GM18858 (cell line): ENCODE data around the gene LARP4B.

ENCODE experiments used
- ATAC-seq: cut with Tn5 transposase; IDR thresholded peaks from one replicate; pipeline ENCODE4 v1.9.1; 2021; ENCODE audit not compliant: unreplicated experiment

Gene LARP4B

DNA sequence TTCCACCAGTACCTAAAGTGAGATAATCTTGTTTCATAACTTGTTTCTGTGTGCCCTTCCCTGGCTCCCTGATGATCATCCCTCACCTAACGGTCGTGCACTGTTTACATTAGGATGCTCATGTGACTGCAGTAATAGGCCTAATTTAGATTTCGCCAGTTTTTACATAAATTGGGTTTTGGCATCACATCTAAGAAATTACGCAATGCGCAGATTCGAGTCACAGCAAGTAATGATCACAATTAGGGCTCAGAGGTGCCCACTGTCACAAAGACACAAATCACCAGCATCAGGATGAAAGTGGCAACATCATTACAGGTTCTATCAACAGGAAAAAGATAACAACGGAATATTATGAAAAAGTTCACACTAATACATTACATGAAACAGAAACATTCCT lies 94.7 kb downstream of the LARP4B start:
- no peak for ATAC-seq

GRCh38 chr10:834493-834892 lies 97.0 kb downstream of the LARP4B start:
- no peak for ATAC-seq

DNA sequence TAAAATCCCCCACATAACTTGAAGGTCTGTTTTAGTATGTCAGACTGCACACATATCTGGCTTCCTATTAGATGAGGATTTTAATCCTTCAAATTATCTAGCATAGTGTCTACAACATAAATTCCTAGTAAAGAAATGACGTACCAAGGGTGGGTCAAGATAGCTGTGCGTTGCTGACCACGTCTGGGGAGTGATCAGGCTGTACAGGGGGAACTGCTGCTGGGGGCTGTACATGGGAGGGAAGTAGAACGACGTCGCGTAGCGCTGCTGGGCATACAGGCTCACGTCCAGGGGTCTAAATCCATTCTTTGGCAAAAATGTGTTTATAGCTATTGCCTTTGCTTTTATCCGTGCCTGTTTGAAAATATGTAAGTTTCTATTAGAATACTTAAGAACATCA lies 102.3 kb downstream of the LARP4B start:
- no peak for ATAC-seq

- ATAC-seq: no peak
These were observed 103.3 kb downstream of the LARP4B start for GRCh38 chr10:828191-828590.

- no peak for ATAC-seq
These were observed 106.6 kb downstream of the LARP4B start for GRCh38 chr10:824946-825345.

- no peak for ATAC-seq
These were observed 107.0 kb downstream of the LARP4B start for GRCh38 chr10:824497-824896.

DNA sequence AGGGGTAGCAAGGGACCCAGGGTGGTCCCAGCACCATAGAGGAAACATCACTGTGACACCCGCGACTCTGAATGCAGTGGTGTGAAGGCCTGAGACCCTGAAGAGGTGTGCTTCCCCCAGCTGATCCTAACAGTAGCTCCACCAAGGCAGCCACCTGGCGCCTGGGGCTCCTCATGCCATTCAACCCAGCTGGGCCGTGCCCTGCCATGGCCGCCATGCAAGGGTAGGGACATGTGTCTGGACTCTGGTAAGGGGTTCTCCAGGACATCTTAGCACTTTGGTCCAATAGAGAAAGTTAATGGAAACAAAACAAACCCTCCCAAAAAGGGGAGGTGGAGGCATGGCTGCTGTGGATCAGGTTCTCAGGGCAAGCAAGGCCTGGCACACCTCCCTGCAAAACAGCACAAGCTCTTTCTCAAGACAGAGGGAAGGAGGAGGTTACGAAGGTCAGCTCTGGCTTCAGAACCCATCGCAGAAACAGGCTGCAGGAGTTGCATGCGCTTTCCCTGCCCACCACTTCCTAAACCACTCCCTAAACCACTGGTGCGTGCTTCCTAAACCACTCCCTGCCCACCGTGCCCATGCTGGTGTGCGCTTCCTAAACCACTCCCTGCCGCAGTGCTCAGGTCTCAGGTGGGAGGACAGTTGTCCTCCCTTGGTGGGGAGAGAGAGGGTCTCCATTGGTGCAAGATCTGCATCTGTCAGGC lies 108.7 kb downstream of the LARP4B start:
- no peak for ATAC-seq

DNA sequence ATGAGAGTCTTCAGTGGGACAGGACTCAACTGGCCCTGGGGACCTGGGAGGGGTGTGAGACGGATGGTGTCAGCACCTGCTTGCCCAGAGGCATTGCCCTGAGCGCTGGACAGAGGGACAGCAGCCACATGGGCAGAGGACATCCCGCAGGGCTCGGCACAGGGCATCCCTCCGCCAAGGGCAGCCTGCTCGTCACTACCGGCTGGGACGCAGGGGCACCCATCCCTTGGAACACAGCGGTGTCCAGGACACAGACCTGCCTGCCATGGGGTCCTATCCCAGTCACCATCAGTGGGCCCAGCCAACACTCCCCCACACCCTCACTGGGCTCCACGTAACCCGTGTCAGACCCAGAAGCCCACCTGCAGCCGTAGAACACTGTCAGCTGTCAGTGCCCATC lies 109.3 kb downstream of the LARP4B start:
- ATAC-seq: no peak

GRCh38 chr10:821322-821721 lies 110.2 kb downstream of the LARP4B start:
- ATAC-seq: no peak

GRCh38 chr10:819816-820215 lies 111.7 kb downstream of the LARP4B start:
- ATAC-seq: no peak

DNA sequence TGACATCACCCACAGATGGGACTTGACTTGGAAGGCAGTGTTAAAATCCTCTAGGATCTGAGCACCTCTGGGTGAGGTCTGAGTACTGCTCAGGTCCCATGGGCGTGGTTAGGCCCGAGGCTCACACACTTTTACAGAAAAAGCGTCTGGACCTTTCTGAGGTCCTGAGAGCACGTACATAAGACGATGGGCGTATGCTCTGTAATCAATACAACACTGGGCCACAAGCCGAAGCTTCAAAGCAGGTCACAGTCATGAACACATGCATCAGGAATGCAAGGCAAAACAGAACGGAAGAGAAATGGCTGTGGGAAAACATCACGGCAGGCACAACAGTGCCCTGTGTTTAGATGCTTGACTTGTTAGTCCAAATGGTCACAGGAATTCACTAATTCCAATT lies 112.2 kb downstream of the LARP4B start:
- no peak for ATAC-seq

DNA sequence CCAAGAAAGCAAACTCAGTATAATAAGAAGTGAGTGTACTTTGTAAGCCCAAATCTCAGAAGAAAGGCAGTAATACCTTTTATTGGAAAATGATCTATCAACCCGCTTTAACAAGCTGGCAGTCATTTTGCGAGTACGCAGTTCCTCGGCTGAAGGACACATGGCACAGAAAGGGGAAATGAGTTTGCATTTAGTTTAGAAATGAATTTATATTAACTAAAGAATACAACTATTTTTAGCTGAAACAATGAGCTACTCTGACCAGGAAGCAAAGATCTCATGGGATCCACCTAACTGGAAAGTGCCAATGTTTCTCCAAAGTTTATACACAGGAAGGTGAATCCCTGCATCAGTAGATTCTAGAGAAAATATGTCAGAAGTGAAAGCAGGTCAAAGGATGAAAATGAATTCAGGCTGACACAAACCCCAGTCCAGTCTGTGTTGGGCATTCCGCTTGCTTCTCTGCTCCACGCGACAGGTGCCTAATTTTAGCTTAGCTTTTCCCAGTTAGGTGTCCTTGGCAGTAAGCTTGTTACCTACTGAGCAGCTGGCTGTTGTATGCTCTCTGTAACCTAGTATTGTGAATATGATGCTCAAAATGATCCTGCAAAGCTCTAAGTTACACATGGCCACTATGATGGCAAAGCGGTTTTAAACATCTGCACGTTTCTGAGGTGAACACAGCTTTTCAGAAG lies 112.8 kb downstream of the LARP4B start:
- no peak for ATAC-seq

- no peak for ATAC-seq
These were observed 113.5 kb downstream of the LARP4B start for GRCh38 chr10:818010-818409.

DNA sequence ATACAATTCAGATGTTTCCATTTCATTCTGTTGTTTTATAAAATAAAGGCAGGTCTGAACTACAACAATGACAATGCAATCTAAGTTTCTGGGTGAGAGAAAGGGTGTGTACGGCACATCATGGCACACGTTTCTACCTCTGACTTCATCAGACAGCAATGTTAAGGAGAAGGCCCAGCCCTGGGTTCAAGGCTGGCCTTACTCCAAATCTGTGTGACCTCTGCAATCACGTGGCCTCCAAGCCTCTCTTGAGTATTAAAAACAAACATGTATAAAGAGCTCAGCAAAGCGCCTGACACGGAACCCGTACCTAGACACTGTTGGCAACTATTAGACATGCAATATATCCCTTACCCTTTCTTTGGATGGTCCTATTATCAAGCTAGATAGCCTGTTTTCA lies 114.1 kb downstream of the LARP4B start:
- no peak for ATAC-seq

DNA sequence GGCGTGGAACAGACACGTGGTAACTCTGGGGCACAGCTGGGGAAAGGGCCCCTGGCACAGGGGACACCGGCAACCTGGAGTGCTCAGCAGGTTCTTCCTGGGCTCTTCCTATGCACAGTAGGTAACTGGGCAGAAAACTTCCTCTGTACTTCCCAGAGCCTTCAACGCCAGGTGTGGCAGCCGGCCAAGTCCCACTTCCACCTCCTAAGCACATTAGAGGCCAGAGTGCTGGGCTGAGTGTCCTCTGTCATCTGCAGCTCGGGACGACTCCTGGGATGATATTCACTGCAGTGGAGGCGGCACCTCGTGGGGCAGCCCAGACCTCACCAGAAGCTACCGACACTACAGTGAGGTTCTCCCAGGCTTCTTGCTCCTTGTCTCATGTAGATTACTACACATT lies 114.5 kb downstream of the LARP4B start:
- no peak for ATAC-seq

GRCh38 chr10:816091-816477 lies 115.4 kb downstream of the LARP4B start:
- no peak for ATAC-seq

DNA sequence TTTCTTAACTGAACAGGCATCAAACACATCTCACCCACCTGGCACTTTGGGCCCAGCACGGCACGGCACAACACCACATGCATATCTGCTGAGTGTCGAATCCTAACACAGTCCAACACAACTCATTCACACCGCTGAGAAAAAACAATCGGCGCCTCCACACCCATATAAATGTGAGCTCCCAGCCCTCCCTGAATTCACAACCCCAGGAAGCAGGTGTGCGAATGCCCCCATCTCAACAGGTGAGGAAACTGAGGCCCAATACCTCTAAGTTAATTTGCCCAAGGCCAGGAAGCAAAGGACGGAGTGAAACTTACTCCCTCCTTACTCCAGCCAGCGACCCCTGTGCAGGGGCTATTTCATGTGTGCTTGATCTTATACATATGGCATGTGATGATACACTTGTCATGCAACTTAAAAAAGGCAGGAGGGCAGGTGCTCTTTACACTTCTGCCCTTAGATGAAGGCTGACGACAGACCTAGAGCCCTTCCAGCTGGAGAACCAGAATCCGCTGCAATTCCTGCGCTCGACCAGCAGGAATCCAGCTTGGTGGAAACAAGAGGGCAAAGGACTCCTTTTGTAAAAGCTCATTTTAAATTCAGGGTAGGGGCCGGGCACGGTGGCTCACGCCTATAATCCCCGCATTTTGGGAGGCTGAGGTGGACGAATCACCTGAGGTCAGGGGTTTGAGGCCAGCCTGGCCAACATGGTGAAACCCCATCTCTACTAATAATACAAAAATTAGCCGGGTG lies 116.0 kb downstream of the LARP4B start:
- no peak for ATAC-seq

- ATAC-seq: no peak
These were observed 116.8 kb downstream of the LARP4B start for GRCh38 chr10:814536-815302.

DNA sequence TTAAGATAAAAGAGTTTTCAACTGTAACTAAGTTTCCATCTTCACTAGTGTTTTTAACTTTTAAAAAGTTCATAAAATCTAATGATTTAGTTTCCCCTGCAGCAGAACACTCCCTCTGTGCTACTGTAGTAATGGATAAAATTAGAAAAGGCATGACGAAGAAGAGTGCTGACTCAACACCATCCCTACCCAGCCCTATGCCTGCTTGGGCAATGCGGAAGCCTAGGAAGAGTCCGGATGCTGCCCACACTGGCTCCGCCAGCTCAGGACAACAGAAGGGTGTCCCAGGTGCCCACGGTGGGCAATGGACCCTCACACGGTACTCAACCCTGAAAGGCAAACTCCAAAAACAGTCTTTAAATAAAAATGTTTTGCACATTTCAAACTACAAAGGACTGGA lies 118.2 kb downstream of the LARP4B start:
- no peak for ATAC-seq

- no peak for ATAC-seq
These were observed 118.7 kb downstream of the LARP4B start for GRCh38 chr10:812787-813186.

DNA sequence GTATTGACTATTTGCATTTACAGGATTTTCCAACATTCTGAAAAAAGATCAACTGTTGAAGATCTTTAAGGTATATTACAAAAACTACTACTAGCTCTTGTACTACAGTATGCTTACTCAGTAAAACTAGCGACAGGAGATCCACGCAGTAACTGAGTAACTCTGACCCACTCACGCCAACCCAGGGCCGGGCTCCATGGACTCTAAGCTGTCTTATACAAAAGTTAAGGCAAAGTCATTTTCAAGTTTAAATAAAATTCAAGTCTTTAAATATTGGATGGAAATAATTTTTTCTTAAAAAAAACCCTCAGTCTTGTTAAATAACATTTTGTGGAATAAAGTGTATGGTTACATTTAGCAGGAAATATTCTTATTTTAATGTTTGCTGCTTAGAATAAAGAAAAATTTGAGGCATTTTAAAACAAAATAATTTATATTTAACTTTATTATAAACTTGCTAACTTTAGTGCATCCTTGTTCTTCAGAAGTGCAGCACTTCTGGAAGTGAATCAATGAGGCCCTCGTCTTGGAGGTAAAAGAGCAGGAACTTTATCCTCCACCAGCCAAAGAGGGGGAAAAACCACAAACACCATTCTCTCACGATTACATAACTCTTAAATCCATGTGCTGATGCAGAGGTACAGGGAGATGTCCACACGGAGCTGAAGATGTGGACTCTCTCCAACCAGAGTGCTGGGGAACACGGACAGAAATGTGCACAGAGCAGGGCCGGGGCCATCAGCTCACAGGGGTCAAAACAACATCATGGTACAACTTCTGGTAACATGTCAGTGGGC lies 119.9 kb downstream of the LARP4B start:
- no peak for ATAC-seq
